ENCODE data around the gene ALDH18A1.

- TF ChIP-seq, protein P1, sequence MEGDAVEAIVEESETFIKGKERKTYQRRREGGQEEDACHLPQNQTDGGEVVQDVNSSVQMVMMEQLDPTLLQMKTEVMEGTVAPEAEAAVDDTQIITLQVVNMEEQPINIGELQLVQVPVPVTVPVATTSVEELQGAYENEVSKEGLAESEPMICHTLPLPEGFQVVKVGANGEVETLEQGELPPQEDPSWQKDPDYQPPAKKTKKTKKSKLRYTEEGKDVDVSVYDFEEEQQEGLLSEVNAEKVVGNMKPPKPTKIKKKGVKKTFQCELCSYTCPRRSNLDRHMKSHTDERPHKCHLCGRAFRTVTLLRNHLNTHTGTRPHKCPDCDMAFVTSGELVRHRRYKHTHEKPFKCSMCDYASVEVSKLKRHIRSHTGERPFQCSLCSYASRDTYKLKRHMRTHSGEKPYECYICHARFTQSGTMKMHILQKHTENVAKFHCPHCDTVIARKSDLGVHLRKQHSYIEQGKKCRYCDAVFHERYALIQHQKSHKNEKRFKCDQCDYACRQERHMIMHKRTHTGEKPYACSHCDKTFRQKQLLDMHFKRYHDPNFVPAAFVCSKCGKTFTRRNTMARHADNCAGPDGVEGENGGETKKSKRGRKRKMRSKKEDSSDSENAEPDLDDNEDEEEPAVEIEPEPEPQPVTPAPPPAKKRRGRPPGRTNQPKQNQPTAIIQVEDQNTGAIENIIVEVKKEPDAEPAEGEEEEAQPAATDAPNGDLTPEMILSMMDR (IDR thresholded peaks at IDR 0.05; ENCODE audit: insufficient read depth, low read length) = no peak
- TF ChIP-seq POLR2AphosphoS5 (IDR thresholded peaks at IDR 0.05; ENCODE audit: low read depth) (no peak), GABPA (IDR thresholded peaks at IDR 0.05; ENCODE audit: low read depth) (no peak)
These were observed 19.4 kb downstream of the ALDH18A1 start for GRCh38 chr10:95637140-95637539.

Measured in HL-60 (cell line).